Smooth muscle cell (in vitro differentiated cells): ENCODE data around the gene PTPRJ. TPM values are rescaled to one million over a fixed set of nuclear protein-coding genes. Genes with fewer than 3 reads are reported as not detected.

Experiments
- DNase-seq: peaks from one replicate; lab custom pipeline; 2025; ENCODE audit not compliant: unreplicated experiment; lab: John Stamatoyannopoulos, UW
- H2AFZ ChIP-seq: fragments of 200-600 bp; sonication (generic); 2 replicates; pipeline ENCODE4 v1.6.0; 2016; ENCODE audit warnings: antibody characterized with exemption, low read depth, mild to moderate bottlenecking
- H3F3A ChIP-seq: fragments of 200-600 bp; sonication (generic); 2 replicates; pipeline ENCODE4 v1.6.0; 2017; ENCODE audit warnings: antibody characterized with exemption, low read depth
- H3K27ac ChIP-seq: fragments of 200-600 bp; sonication (generic); 2 replicates; pipeline ENCODE4 v1.5.1; 2016; ENCODE audit warnings: low read depth, mild to moderate bottlenecking
- H3K27me3 ChIP-seq: fragments of 200-600 bp; sonication (generic); 2 replicates; pipeline ENCODE4 v1.6.1; 2016; ENCODE audit warnings: low read depth, mild to moderate bottlenecking
- H3K36me3 ChIP-seq: fragments of 200-600 bp; sonication (generic); 2 replicates; pipeline ENCODE4 v1.5.1; 2016; ENCODE audit warnings: low read depth
- H3K4me1 ChIP-seq: fragments of 200-600 bp; sonication (generic); 2 replicates; pipeline ENCODE4 v1.5.1; 2016; ENCODE audit warnings: low read depth
- H3K4me2 ChIP-seq: fragments of 200-600 bp; sonication (generic); 2 replicates; pipeline ENCODE4 v1.6.0; 2016; ENCODE audit warnings: mild to moderate bottlenecking
- H3K4me3 ChIP-seq: fragments of 200-600 bp; sonication (generic); 2 replicates; pipeline ENCODE4 v1.5.1; 2016; ENCODE audit warnings: mild to moderate bottlenecking
- H3K79me2 ChIP-seq: fragments of 200-600 bp; sonication (generic); 2 replicates; pipeline ENCODE4 v1.6.0; 2016; ENCODE audit warnings: low read depth, mild to moderate bottlenecking
- H3K9ac ChIP-seq: fragments of 200-600 bp; sonication (generic); 2 replicates; pipeline ENCODE4 v1.6.0; 2016; ENCODE audit warnings: low read depth
- H3K9me3 ChIP-seq: fragments of 200-600 bp; sonication (generic); replicated peaks from 2 replicates; pipeline ENCODE4 v1.5.1; 2016; ENCODE audit warnings: low read depth
- H4K20me1 ChIP-seq: fragments of 200-600 bp; sonication (generic); 2 replicates; pipeline ENCODE4 v1.6.0; 2016; ENCODE audit warnings: low read depth
- CTCF ChIP-seq: fragments of 200-600 bp; sonication (generic); IDR thresholded peaks from 2 replicates; pipeline ENCODE4 v1.5.1; 2017; ENCODE audit warnings: borderline replicate concordance, mild to moderate bottlenecking, antibody characterized with exemption; ENCODE audit not compliant: insufficient read depth, poor library complexity, severe bottlenecking
- WGBS: methylation state at CpG from one replicate; pipeline ENCODE4 v1.1.7; 2016; ENCODE audit warnings: low lambda C conversion rate; 5-methylcytosine and 5-hydroxymethylcytosine counted together
- polyA plus RNA-seq: library from polyadenylated mRNA; unstranded; fragments of >200 nt; fragmentation: Nextera tagmentation; extraction: Ambion mirVana; gene quantifications from 2 replicates; pipeline ENCODE4 v1.2.1, GENCODE V29; 2016
- total RNA-seq: library from RNA; depleted of rRNA; stranded (reverse); fragments of >200 nt; gene quantifications from 2 replicates; pipeline ENCODE4 v1.2.3, GENCODE V29; 2014

The PTPRJ gene
- total and polyA plus RNA-seq, 2 experiments from 2014 or later: 1.5 to 6.3 TPM

- Histone ChIP-seq H3F3A (no peaks in the 10 kb centered on the region), H3K79me2 (no peaks in the 10 kb centered on the region), H4K20me1 (no peaks in the 10 kb centered on the region), H3K27me3 (no peaks in the 10 kb centered on the region), H3K4me3 (no peak overlapping the region), H3K9ac (no peak overlapping the region), H3K36me3 (no peaks in the 10 kb centered on the region), H3K27ac (no peak overlapping the region), H3K9me3 (no peaks in the 10 kb centered on the region), H3K4me1 (no peaks in the 10 kb centered on the region), H2AFZ (no peak overlapping the region), H3K4me2 (no peak overlapping the region)
- no peak for DNase-seq
- WGBS: 84% methylated on average over 8 of the region's 8 CpGs
- no peak for TF ChIP-seq CTCF
These were observed 92.9 kb downstream of the PTPRJ start for GRCh38 chr11:48073031-48073861.

DNA sequence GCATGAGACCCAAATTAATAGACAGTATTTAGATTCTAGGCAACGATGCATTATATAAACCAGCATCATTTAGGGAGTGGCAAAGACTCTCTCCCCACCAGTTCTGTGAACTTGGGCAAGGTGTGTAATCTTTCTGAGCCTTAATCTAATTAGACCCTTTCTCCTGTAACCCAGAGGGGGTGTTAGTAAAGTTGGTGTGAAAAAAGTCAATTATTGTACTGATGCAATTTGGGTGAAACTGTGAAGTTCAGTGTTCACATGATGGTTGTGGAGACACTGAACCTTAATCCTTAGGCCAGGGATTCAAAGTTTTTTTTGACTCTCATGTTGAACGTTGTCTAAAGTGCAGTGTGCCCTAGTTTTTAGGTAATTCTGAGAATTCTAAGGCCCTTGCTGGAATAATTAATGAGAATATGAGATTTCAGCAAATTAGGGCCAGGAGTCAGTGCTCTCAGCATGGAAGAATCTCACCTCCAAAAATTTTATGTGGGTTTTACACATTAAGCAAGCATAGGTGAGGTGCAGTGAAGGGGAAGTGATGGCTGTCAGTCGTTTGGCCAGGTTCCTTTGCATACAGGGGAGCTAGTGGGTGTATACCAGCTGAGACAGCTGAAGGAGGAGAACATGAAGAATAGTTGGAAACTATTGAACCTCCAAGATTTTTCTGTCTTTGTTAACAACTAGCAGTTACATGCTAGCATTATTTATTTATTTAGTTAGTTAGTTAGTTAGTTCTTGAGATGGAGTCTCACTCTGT is 94.2 kb downstream of the PTPRJ start:
- Histone ChIP-seq H3K4me3 (no peak overlapping the region), H2AFZ (no peak overlapping the region), H3K27ac (no peak overlapping the region), H3K36me3 (no peaks in the 10 kb centered on the region), H3K9ac (no peak overlapping the region), H3K4me2 (no peak overlapping the region), H4K20me1 (no peaks in the 10 kb centered on the region), H3K27me3 (no peaks in the 10 kb centered on the region), H3K4me1 (no peaks in the 10 kb centered on the region), H3K9me3 (no peaks in the 10 kb centered on the region), H3K79me2 (no peaks in the 10 kb centered on the region), H3F3A (no peaks in the 10 kb centered on the region)
- 92% methylated on average over 3 of the region's 3 CpGs for WGBS
- DNase-seq: no peak
- no peak for TF ChIP-seq CTCF

GRCh38 chr11:48075637-48076036 is 95.3 kb downstream of the PTPRJ start:
- H3K27me3 ChIP-seq: no peaks in the 10 kb centered on the region
- no peak overlapping the region for H3K4me3 ChIP-seq
- no peak overlapping the region for H2AFZ ChIP-seq
- H3K27ac ChIP-seq: no peak overlapping the region
- no peak overlapping the region for H3K9ac ChIP-seq
- TF ChIP-seq CTCF: no peak
- no peaks in the 10 kb centered on the region for H3K9me3 ChIP-seq
- WGBS: 97% methylated on average over 7 of the region's 7 CpGs
- no peaks in the 10 kb centered on the region for H3K4me1 ChIP-seq
- no peak overlapping the region for H3K4me2 ChIP-seq
- no peak for DNase-seq
- H3F3A ChIP-seq: no peaks in the 10 kb centered on the region
- H3K36me3 ChIP-seq: no peaks in the 10 kb centered on the region
- H4K20me1 ChIP-seq: no peaks in the 10 kb centered on the region
- no peaks in the 10 kb centered on the region for H3K79me2 ChIP-seq
